DMS153 (cell line): ENCODE data around the gene RHBDD3.

Source experiments
- DNase-seq: peaks from one replicate; lab custom pipeline; 2025; lab: John Stamatoyannopoulos, UW

RHBDD3 gene

DNA sequence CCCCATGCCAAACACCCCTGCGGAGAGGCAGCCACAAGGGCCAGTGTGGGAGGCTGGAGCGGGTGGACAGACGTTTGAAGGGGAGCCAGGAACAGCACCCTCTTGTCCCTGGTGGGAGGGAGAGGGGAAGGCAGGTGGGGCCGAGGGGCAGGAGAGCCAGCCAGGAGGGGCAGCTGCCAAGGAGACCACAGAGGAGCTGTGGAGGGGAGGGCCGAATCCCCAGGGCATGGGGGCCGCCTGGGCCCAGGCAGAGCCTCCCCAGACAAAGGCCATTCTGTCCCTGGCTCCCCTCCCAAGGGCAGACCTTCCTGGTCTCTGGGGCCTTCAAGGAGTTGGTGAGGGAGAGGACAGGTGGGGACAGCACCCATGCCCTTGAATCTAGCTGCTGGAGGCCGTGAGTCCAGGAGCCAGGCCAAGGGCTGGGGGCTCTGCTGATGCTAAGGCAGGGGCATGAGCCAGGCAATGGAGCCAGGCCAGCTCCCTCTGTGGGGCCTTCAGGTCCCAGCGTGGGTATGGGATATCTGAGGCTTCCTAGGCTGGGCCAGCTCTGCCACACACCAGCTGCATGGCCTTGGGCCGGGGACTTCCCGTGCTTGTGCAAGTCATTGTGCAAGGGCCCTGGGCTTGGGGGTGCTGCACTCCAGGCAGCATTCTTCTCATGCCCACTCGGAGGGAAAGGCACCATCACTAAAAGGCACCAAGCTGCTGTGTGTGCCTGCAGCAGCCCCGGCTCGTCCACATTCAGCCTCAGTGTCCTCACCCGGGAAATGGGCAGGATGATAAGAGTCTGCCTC, 50.7 kb downstream of the RHBDD3 start:
- no peak for DNase-seq

GRCh38 chr22:29216011-29216872, 51.5 kb downstream of the RHBDD3 start:
- no peak for DNase-seq

DNA sequence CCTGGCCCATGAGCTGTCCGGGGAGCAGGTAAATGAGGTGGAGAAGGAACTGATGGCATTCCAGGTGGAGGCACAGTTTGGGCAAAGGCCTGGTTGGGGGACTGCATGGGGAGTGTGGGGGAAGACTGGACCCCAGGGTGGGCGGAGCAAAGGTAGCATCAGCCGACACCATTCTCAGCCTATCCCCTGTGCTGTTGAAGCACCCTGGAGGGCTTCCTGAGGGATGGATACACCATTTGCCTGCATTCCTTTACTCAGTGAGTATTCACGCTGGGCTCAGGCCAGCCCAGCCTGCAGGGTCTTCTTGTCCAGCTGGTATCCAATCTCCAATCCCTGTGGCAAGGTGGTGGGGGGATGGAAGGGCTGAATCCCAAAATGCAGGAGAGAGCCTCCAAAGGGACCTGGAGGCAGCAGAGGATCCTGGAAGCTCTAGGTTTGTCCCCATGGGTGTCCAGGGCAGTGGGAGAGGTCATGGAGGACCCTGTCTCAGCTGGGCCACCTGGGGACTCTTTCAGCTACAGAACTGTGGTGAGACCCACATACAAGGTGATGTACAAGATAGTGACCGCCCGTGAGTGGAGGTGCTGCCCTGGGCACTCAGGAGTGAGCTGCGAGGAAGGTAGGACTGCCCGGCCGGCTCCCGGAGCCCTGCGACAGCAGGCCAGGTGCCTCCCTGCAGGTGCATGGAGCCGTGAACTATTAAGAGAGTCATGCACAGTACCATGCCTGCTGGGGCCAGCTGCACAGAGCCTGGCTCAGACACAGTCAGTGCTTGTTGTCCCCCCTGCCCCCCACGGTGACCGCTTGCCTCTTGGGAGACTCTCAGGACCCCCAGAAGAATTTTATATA, 52.5 kb downstream of the RHBDD3 start:
- DNase-seq, result no peak

- no peak for DNase-seq
These were observed 53.5 kb downstream of the RHBDD3 start for GRCh38 chr22:29214232-29214631.

- DNase-seq, result no peak
These were observed 54.3 kb downstream of the RHBDD3 start for GRCh38 chr22:29213493-29213892.

GRCh38 chr22:29212743-29213142, 55.0 kb downstream of the RHBDD3 start:
- no peak for DNase-seq

DNA sequence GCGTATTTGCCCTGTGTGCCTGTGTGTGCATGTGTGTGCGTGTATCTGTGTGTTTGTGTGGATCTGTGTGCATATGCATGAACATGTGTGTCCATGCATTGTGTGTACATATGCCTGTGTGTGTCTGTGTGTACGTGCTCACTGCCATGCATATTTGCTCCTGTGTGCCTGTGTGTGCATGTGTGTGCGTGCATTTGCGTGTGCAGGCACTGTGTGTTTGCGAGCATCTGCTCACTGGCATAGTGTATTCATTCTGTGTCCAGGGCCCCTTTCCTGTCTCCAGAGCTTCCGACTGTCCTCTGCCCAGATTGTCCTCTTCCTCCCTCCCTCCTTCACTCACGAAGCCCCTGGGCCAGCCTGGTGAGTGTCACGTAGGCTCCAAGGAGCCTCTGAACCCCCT, 56.3 kb downstream of the RHBDD3 start:
- no peak for DNase-seq

GRCh38 chr22:29211066-29211465, 56.7 kb downstream of the RHBDD3 start:
- DNase-seq, result no peak
